ENCODE results near the gene MYO9B.

DNA sequence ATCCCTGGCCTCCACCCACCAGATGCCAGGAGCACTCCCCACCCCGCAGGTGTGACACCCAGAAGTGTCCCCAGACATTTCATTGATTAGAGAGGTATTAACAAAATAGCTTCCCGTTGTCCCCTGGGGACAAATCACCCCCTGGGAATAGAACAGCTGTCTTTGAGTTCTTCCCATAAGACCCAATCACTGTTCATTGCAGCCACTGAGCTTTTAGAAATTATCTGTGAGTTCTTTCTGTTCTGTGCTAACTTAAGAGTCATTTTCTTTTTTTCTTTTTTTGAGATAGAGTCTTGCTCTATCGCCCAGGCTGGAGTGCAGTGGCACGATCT is 32.8 kb downstream of the MYO9B start:
- TF ChIP-seq CEBPB (IDR thresholded peaks at IDR 0.05; ENCODE audit: low read depth), result no peak
- no peak for TF ChIP-seq POLR2A (IDR thresholded peaks at IDR 0.05; ENCODE audit: borderline replicate concordance, extremely low read depth, insufficient read depth, insufficient read length)
- no peak for TF ChIP-seq EZH2 (IDR thresholded peaks at IDR 0.05)
- TF ChIP-seq, protein P1, sequence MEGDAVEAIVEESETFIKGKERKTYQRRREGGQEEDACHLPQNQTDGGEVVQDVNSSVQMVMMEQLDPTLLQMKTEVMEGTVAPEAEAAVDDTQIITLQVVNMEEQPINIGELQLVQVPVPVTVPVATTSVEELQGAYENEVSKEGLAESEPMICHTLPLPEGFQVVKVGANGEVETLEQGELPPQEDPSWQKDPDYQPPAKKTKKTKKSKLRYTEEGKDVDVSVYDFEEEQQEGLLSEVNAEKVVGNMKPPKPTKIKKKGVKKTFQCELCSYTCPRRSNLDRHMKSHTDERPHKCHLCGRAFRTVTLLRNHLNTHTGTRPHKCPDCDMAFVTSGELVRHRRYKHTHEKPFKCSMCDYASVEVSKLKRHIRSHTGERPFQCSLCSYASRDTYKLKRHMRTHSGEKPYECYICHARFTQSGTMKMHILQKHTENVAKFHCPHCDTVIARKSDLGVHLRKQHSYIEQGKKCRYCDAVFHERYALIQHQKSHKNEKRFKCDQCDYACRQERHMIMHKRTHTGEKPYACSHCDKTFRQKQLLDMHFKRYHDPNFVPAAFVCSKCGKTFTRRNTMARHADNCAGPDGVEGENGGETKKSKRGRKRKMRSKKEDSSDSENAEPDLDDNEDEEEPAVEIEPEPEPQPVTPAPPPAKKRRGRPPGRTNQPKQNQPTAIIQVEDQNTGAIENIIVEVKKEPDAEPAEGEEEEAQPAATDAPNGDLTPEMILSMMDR (IDR thresholded peaks at IDR 0.05 in 2 of 3, conservative IDR thresholded peaks at IDR 0.05 in 1 of 3; ENCODE audit: borderline replicate concordance in 1 of 3, insufficient read depth in 1 of 3, low read depth in 2 of 3, low read length in 2 of 3), result no peak
- TF ChIP-seq SRF (IDR thresholded peaks at IDR 0.05; ENCODE audit: low read depth), result no peak

All from HCT116 (cell line).